Measurements from ENCODE around the gene FNTB. TPM values are rescaled to one million over a fixed set of nuclear protein-coding genes. Genes with fewer than 3 reads are reported as not detected.

The FNTB gene
- total and polyA plus RNA-seq, 2 donors (not counting 3 experiments of a cell fraction or from before 2014, with no cell fraction given): 21.0 to 21.6 TPM

DNA sequence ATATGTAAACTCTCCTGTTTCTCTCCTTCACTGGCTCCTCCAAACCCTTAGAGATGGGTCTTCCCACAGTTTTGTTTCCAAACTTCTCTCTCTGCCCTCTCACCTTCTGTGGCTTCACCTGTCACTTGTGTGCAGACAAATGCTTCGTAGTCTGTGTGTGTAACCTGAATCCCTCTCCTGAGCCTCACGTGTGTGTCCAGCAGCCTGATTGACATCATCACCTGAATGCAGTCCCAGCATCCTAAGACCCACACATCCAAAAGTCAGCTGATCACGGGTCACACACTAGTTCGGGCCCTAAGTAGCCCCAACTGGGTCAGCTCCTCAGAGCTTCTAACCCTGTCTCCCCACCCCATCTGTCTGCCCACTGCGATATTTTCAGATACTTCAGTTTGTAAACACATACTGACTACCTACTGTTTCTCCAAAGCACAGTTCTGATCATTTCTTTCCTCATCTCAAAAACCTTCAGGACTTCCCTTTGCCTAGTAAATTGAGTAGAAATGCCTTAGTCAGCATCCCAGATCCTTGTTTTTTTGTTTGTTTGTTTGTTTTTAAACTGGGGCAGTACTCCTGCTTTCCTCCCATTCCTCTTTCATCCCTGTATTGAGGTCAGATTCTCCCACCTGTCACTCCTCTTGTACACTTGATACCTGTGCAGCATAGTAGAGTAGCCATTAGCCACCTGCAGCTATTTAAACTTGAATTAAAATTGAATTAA is 23.7 kb downstream of the FNTB start:
- H3K36me3 ChIP-seq (ENCODE audit: control insufficient read depth in 2 of 2, extremely low read depth in 1 of 2, insufficient read depth in 2 of 2, low read length in 2 of 2): peaks cover 0 to 2% of the 10 kb centered on the region in 2 experiments
- no peak for FAIRE-seq
- dilution Hi-C loops (cut with MboI; ENCODE audit: extremely low pct_ligation_motif_present, low sequenced_read_pairs) (no loop called here), intact Hi-C loops (cut with micrococcal nuclease) (no loop called here)
- H3K27me3 ChIP-seq (ENCODE audit: control insufficient read depth in 2 of 2, insufficient read depth in 2 of 2, low read length in 2 of 2): no peaks in the 10 kb centered on the region
- CTCF ChIA-PET: interaction anchor here (1.3 kb wide), 1 partner anchor 10 kb away, joined by 5 read pairs; no protein-coding TSS in a partner anchor
- BruUV-seq (replicated peaks): no TSS peak
- no peaks in the 10 kb centered on the region for H3K9me1 ChIP-seq (replicated peaks; ENCODE audit: control insufficient read depth, extremely low read depth, insufficient read depth, low read length)
- no peak overlapping the region for H3K9ac ChIP-seq (replicated peaks; ENCODE audit: extremely low read depth, insufficient read depth, low read length)
- H2AFZ ChIP-seq (ENCODE audit: low read depth, low read length): no peak overlapping the region
- H4K20me1 ChIP-seq (replicated peaks; ENCODE audit: control insufficient read depth, extremely low read depth, insufficient read depth, low read length): no peaks in the 10 kb centered on the region
- POLR2A ChIA-PET: no interaction called here
- no peak overlapping the region for H3K4me2 ChIP-seq (ENCODE audit: insufficient read depth, low read length)
- no peak overlapping the region for H3K4me3 ChIP-seq (replicated peaks in 1 of 3; ENCODE audit: insufficient read depth in 1 of 3, low read depth in 1 of 3, low read length in 3 of 3)
- no peak for DNase-seq (ENCODE audit: low read depth, low spot score)
- no peaks in the 10 kb centered on the region for H3K79me2 ChIP-seq (ENCODE audit: control insufficient read depth, insufficient read depth, low read length)
- H3K9me3 ChIP-seq (replicated peaks; ENCODE audit: control insufficient read depth, insufficient read depth, low read length): no peaks in the 10 kb centered on the region
- no peak for TF ChIP-seq MYC (IDR thresholded peaks at IDR 0.05; ENCODE audit: low read depth, low read length)
- TF ChIP-seq POLR2AphosphoS5 (IDR thresholded peaks at IDR 0.05; ENCODE audit: insufficient read depth, low read depth, low read length): no peak
- TF ChIP-seq GATA2 (IDR thresholded peaks at IDR 0.05; ENCODE audit: insufficient read depth, insufficient read length, low read depth, low read length): no peak
- TF ChIP-seq POLR2A (IDR thresholded peaks at IDR 0.05; ENCODE audit: low read depth, low read length): no peak
- TF ChIP-seq FOS (IDR thresholded peaks at IDR 0.05; ENCODE audit: borderline replicate concordance, insufficient read depth, low read length): no peak
- no peak for TF ChIP-seq JUN (IDR thresholded peaks at IDR 0.05; ENCODE audit: borderline replicate concordance, insufficient read depth, insufficient read length, low read depth)
- TF ChIP-seq MAX (IDR thresholded peaks at IDR 0.05; ENCODE audit: insufficient read depth, insufficient read length): no peak
- TF ChIP-seq EZH2 (IDR thresholded peaks at IDR 0.05; ENCODE audit: borderline replicate concordance, low read depth, low read length, severe bottlenecking): no peak
- TF ChIP-seq, protein P1, sequence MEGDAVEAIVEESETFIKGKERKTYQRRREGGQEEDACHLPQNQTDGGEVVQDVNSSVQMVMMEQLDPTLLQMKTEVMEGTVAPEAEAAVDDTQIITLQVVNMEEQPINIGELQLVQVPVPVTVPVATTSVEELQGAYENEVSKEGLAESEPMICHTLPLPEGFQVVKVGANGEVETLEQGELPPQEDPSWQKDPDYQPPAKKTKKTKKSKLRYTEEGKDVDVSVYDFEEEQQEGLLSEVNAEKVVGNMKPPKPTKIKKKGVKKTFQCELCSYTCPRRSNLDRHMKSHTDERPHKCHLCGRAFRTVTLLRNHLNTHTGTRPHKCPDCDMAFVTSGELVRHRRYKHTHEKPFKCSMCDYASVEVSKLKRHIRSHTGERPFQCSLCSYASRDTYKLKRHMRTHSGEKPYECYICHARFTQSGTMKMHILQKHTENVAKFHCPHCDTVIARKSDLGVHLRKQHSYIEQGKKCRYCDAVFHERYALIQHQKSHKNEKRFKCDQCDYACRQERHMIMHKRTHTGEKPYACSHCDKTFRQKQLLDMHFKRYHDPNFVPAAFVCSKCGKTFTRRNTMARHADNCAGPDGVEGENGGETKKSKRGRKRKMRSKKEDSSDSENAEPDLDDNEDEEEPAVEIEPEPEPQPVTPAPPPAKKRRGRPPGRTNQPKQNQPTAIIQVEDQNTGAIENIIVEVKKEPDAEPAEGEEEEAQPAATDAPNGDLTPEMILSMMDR (IDR thresholded peaks at IDR 0.05; ENCODE audit: extremely low read depth in 1 of 2, insufficient read depth in 1 of 2, low read depth in 1 of 2, low read length in 2 of 2): no peak
- H3K27ac ChIP-seq (ENCODE audit: insufficient read depth, low read depth, low read length): no peak overlapping the region
- no peaks in the 10 kb centered on the region for H3K4me1 ChIP-seq (ENCODE audit: control insufficient read depth, extremely low read depth, insufficient read depth, low read length)

All from endothelial cell of umbilical vein (primary cell).